Activated CD8-positive, alpha-beta memory T cell treated with anti-CD3 and anti-CD28 coated beads for 36 hours (primary cell): ENCODE data around the gene HYAL1. TPM values are rescaled to one million over a fixed set of nuclear protein-coding genes. Genes with fewer than 3 reads are reported as not detected.
"Not testable (repeated sequence)": the region's sequence is repeated elsewhere in the genome, so short reads cannot be mapped to it uniquely, and the experiment has no call there.

ENCODE experiments used
- CTCF ChIA-PET: fragments of 350-600 bp; sonication (Branson Sonifier 250); formaldehyde crosslinking; loops from one replicate; lab custom pipeline; 2021; ENCODE audit warnings: antibody characterized with exemption; lab: Charles Lee
- POLR2A ChIA-PET: fragments of 350-600 bp; sonication (Branson Sonifier 250); formaldehyde crosslinking; loops from one replicate; lab custom pipeline; 2021; ENCODE audit warnings: antibody characterized with exemption; lab: Charles Lee
- total RNA-seq, 2 experiments: library from RNA; stranded (reverse); gene quantifications; one replicate each; pipeline ENCODE4 v1.2.3, GENCODE V29; 2021

HYAL1 gene
- total RNA-seq, 2 experiments from 2014 or later, result 0.36 TPM; not detected in 1

- CTCF ChIA-PET, result interaction anchor here (0.7 to 6.6 kb wide), 15 partner anchors 9 to 80 kb away, joined by 3 to 53 read pairs (median 5); partner anchors contain the start of genes HYAL3, IFRD2, NAA80 and TUSC2
- POLR2A ChIA-PET, result interaction anchor here (0.7 kb wide), 1 partner anchor 28 kb away, joined by 3 read pairs; no protein-coding TSS in a partner anchor
These were observed 28.8 kb downstream of the HYAL1 start for GRCh38 chr3:50274371-50275104.

GRCh38 chr3:50273689-50274065 is 29.7 kb downstream of the HYAL1 start:
- CTCF ChIA-PET, result interaction anchor here (0.7 to 6.6 kb wide), 8 partner anchors 9 to 92 kb away, joined by 3 to 53 read pairs (median 9); partner anchors contain the start of genes HYAL3, NAA80 and TUSC2
- POLR2A ChIA-PET, result interaction anchor here (0.7 kb wide), 1 partner anchor 14 kb away, joined by 11 read pairs; no protein-coding TSS in a partner anchor

DNA sequence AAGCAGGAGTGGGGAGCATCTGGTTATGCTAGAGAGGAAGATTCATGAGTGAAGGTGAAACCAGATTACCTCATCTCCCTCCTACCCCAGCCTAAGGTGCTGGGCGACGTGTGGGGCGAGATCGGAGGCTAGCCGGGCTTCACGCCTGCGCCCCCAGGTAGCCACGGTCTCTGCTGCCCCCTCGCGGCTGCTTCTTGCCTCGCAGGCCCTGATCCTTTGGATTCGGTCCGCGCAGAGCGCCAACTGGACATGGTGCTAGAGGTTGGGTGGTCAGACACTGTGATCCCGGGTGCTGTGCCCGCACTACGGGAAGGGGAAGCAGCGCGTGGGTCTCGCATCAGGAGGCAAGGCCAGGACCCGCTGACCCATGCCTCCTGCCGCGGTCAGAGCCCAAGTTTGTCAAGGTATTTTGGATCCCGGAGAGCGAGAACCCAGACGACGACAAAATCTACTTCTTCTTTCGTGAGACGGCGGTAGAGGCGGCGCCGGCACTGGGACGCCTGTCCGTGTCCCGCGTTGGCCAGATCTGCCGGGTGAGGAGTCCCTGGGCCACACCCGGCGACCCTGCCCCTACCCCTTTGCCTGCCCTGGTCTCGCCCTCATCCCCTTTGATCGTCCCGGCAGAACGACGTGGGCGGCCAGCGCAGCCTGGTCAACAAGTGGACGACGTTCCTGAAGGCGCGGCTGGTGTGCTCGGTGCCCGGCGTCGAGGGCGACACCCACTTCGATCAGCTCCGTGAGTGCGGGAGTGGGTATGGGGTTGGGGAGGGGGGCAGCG is 30.3 kb downstream of the HYAL1 start:
- ChIA-PET CTCF (interaction anchor here (0.7 to 6.6 kb wide), 12 partner anchors 8 to 91 kb away, joined by 3 to 53 read pairs (median 6); partner anchors contain the start of genes HYAL3, IFRD2, NAA80 and TUSC2), POLR2A (interaction anchor here (0.7 kb wide), 1 partner anchor 14 kb away, joined by 11 read pairs; no protein-coding TSS in a partner anchor)

DNA sequence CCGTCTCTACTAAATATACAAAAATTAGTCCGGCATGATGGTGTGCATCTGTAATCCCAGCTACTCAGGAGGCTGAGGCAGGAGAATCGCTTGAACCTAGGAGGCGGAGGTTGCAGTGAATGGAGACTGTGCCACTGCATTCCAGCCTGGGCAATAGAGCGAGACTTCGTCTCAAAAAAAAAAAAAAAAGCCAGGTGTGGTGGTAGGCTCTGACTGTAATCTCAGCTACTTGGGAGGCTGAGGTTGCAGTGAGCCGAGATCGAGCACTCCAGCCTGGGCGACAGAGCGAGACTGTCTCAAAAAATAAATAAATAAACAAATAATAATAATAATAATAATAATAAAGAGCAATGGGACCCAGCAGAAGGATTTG is 30.9 kb downstream of the HYAL1 start:
- POLR2A ChIA-PET, result not testable (repeated sequence)
- CTCF ChIA-PET, result interaction anchor here (0.6 to 6.6 kb wide), 10 partner anchors 13 to 90 kb away, joined by 3 to 53 read pairs (median 6); partner anchors contain the start of gene IFRD2

- ChIA-PET POLR2A (no interaction called here), CTCF (interaction anchor here (0.7 to 6.6 kb wide), 7 partner anchors 12 to 78 kb away, joined by 3 to 53 read pairs (median 7); partner anchors contain the start of gene IFRD2)
These were observed 31.9 kb downstream of the HYAL1 start for GRCh38 chr3:50271314-50271936.

- POLR2A ChIA-PET, result no interaction called here
- CTCF ChIA-PET, result interaction anchor here (0.7 to 6.6 kb wide), 6 partner anchors 11 to 77 kb away, joined by 3 to 53 read pairs (median 4); no protein-coding TSS in a partner anchor
These were observed 32.8 kb downstream of the HYAL1 start for GRCh38 chr3:50270422-50271224.

GRCh38 chr3:50269977-50270413 is 33.4 kb downstream of the HYAL1 start:
- CTCF ChIA-PET, result interaction anchor here (0.7 to 6.6 kb wide), 3 partner anchors 10 to 43 kb away, joined by 4 to 53 read pairs (median 4); no protein-coding TSS in a partner anchor
- POLR2A ChIA-PET, result no interaction called here

DNA sequence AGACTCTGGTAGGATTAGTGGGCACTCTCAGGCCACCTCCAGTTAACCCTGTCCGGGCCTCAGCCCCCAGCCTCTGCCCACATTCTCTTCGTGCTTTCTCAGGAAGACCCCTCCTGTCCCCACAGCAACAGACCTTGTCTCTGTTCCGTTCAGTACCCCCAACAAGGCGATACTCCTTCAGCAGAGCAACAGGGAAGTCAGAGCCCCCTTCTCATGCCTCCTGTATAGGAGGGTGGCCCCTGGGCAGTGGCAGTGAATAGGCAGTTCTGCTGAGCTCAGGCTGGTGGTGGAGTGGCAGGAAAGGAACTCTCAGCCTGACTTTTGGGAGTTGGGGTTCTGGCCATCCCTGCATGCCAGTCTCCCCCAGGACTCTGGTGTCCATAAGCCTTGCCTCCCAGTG is 33.9 kb downstream of the HYAL1 start:
- ChIA-PET POLR2A (no interaction called here), CTCF (interaction anchor here (1.7 kb wide), 1 partner anchor 9 kb away, joined by 4 read pairs; no protein-coding TSS in a partner anchor)

GRCh38 chr3:50268703-50269451 is 34.5 kb downstream of the HYAL1 start, which contains the start of gene SEMA3B:
TSS of gene SEMA3B (plus strand) at chr3:50269147. CDS start at chr3:50269241, 94 bp downstream.
- CTCF ChIA-PET, result interaction anchor here (1.7 kb wide), 1 partner anchor 9 kb away, joined by 4 read pairs; no protein-coding TSS in a partner anchor

GRCh38 chr3:50268276-50268675 is 35.1 kb downstream of the HYAL1 start:
- POLR2A ChIA-PET, result no interaction called here
- CTCF ChIA-PET, result interaction anchor here (1.4 to 1.9 kb wide), 2 partner anchors 42 to 76 kb away, joined by 6 to 7 read pairs; no protein-coding TSS in a partner anchor

More at GRCh38 chr3:50268703-50269451, 34.5 kb downstream of the HYAL1 start, which contains the start of gene SEMA3B:
- POLR2A ChIA-PET, result no interaction called here

DNA sequence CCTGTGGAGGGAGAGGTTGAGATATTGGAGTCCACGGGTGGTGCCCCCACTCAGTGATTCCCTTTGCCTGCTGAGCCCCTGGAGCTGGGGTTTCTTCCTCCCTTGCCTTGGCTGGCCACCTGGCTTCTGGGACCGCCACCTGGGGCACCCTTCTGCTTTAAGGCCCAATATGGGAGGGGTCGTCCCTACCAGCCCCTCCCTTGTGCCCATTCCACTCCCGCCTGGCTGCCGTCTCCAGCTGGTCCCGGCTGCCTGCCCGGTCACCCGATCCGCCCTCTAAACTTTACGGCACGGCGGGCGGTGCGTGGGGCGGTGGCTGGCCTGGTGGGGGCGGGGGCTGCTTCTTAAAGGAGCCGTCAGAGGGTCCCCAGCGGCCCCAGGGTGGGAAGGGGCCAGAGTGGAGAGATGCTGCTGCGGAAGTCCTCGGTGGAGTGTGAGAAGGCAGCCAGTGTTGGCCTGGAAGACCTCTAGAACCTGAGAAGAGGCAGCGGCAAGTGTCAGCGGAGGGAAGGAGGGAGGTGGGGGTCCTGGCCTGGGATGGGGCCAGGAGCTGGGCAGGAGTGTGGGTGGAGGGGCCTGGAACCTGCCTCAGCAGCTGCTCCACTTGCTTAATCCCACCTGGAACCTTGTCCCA is 36.0 kb downstream of the HYAL1 start:
- ChIA-PET POLR2A (interaction anchor here (1.3 kb wide), 1 partner anchor 17 kb away, joined by 3 read pairs; no protein-coding TSS in a partner anchor), CTCF (interaction anchor here (1.4 to 2.3 kb wide), 3 partner anchors 18 to 75 kb away, joined by 6 to 7 read pairs (median 7); no protein-coding TSS in a partner anchor)

DNA sequence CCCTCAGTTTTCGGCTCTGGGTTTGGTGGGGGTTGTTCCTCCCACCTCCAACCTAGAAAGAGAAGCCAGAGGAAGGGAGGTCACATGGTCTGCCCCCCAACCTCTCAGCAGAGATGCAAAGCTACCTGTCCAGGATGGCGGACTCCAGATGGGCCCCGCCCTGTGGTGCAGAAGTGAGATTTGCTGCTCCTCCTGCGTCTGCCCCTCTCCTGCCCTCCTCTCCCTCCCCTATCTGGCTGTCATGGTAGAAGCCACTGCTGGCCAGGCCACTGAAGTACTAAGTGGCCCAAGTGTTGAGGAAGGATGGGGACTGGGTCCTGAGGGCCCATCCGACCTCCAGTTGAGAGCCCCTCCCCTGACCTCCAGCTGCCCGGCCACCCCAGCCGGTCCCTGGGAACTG is 36.5 kb downstream of the HYAL1 start:
- POLR2A ChIA-PET, result interaction anchor here (1.3 kb wide), 1 partner anchor 17 kb away, joined by 3 read pairs; no protein-coding TSS in a partner anchor
- CTCF ChIA-PET, result interaction anchor here (1.4 to 2.3 kb wide), 3 partner anchors 17 to 75 kb away, joined by 6 to 7 read pairs (median 7); no protein-coding TSS in a partner anchor

- POLR2A ChIA-PET, result interaction anchor here (1.3 kb wide), 1 partner anchor 18 kb away, joined by 3 read pairs; no protein-coding TSS in a partner anchor
- CTCF ChIA-PET, result interaction anchor here (2.3 kb wide), 1 partner anchor 16 kb away, joined by 7 read pairs; no protein-coding TSS in a partner anchor
These were observed 37.4 kb downstream of the HYAL1 start for GRCh38 chr3:50266017-50266416.

- POLR2A ChIA-PET, result no interaction called here
These were observed 37.8 kb downstream of the HYAL1 start for GRCh38 chr3:50265571-50265970.

GRCh38 chr3:50264964-50265485 is 38.3 kb downstream of the HYAL1 start:
- CTCF ChIA-PET, result interaction anchor here (0.8 to 1.3 kb wide), 2 partner anchors 8 to 18 kb away, joined by 3 to 6 read pairs; no protein-coding TSS in a partner anchor
- POLR2A ChIA-PET, result no interaction called here

More at GRCh38 chr3:50265571-50265970, 37.8 kb downstream of the HYAL1 start:
- CTCF ChIA-PET, result interaction anchor here (2.3 kb wide), 1 partner anchor 16 kb away, joined by 7 read pairs; no protein-coding TSS in a partner anchor
